Epithelial cell of esophagus (primary cell): Measurements from ENCODE around the gene ZNF697.

ENCODE experiments used
- DNase-seq: peaks from one replicate; pipeline ENCODE4 v3.0.0; 2010; ENCODE audit warnings: low read depth
- H3K4me3 ChIP-seq: 2 replicates; pipeline ENCODE4 v1.5.1; 2011; ENCODE audit warnings: mild to moderate bottlenecking, low read length, control low read depth
- TF ChIP-seq, protein P1 (sequence below): IDR thresholded peaks from 2 replicates; pipeline ENCODE4 v1.5.1; 2011; ENCODE audit warnings: low read depth, mild to moderate bottlenecking, low read length, control low read depth, inconsistent platforms; ENCODE audit not compliant: insufficient read depth; ENCODE audit errors: missing control alignments

The ZNF697 gene

GRCh38 chr1:119602169-119602568 is 45.9 kb downstream of the ZNF697 start:
- no peak overlapping the region for H3K4me3 ChIP-seq
- no peak for DNase-seq
- TF ChIP-seq, protein P1, sequence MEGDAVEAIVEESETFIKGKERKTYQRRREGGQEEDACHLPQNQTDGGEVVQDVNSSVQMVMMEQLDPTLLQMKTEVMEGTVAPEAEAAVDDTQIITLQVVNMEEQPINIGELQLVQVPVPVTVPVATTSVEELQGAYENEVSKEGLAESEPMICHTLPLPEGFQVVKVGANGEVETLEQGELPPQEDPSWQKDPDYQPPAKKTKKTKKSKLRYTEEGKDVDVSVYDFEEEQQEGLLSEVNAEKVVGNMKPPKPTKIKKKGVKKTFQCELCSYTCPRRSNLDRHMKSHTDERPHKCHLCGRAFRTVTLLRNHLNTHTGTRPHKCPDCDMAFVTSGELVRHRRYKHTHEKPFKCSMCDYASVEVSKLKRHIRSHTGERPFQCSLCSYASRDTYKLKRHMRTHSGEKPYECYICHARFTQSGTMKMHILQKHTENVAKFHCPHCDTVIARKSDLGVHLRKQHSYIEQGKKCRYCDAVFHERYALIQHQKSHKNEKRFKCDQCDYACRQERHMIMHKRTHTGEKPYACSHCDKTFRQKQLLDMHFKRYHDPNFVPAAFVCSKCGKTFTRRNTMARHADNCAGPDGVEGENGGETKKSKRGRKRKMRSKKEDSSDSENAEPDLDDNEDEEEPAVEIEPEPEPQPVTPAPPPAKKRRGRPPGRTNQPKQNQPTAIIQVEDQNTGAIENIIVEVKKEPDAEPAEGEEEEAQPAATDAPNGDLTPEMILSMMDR, result no peak

GRCh38 chr1:119600976-119601375 is 47.1 kb downstream of the ZNF697 start:
- no peak overlapping the region for H3K4me3 ChIP-seq
- TF ChIP-seq, protein P1, result no peak

DNA sequence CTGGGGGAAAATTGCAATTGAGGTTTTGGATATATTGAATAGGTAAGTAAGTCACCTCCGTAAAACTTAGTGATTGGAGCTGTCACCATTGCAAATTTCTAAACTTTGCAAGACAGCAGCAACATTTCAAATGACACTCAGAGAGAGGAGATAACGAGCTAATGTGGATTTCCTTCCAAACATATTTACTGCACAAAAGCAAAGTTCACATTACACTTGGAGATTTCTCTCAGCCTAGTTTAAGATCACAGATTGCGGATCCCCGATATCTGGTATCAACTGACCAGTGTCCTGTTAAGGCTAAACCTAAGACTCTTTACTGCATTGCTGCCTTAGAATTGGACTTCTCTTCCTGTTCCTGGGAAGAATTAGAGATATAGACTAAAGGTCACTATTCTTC is 47.5 kb downstream of the ZNF697 start:
- no peak for DNase-seq
- H3K4me3 ChIP-seq, result no peak overlapping the region
- TF ChIP-seq, protein P1, result no peak

More at GRCh38 chr1:119600976-119601375, 47.1 kb downstream of the ZNF697 start:
- no peak for DNase-seq

GRCh38 chr1:119595606-119596005 is 52.5 kb downstream of the ZNF697 start:
- DNase-seq, result no peak
- TF ChIP-seq, protein P1, result no peak
- H3K4me3 ChIP-seq, result no peak overlapping the region

DNA sequence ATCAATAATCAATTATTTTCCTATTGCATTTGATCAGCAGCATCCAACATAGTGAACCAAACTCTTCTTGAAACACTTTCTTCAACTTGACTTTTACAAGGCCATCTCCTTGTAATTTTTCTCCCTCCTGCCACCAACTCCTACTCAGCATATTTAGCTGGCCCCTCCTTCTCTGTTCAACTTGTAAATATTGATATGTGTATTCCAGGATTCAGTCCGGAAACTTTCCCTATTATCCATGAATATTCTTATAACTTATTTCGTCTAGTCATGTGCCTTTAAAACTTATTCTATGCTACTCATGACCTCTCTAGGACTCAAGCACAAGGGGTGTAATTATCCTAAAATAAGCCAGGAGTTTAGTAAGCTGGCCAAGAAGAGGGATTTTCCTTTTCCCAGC is 52.9 kb downstream of the ZNF697 start:
- TF ChIP-seq, protein P1, result no peak
- no peak overlapping the region for H3K4me3 ChIP-seq
- DNase-seq, result no peak

DNA sequence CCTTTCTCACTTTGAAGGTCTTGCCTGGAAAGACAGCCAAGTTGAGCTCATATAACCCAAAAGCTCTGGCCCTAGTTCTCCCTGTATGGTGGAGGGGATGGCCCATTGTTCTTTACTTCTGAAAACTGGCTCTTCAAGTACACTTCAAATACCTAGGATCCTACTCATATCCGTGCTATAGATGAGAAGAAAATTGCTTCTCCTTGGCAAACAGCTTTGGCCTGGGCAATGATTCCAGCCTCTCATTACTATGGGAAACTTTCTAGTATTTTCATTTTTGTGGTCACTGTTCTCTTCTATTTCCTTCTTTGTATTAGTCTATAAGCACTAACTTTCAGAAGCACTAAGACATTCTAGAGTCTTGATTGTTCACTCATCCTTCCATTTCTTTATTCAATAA is 53.7 kb downstream of the ZNF697 start:
- DNase-seq, result peak; percentile 36
- TF ChIP-seq, protein P1, result no peak
- no peak overlapping the region for H3K4me3 ChIP-seq

DNA sequence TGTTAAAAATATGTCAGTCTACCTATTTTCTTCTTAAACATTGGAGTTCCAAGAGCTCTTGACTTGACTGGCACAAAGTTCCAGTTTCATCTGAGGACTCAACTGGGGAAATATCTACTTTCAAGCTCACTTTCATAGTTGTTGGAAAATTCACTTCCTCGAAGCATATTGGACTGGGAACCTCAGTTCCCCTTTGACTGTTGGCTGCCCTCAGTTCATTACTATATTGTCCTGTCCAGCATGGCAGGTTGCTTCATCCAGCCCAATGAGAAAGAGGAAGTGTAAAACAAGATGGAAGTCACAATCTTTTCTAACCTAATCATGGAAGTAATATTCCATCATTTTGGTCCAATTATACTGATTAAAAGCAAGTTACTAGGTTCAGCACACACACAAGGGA is 54.3 kb downstream of the ZNF697 start:
- no peak overlapping the region for H3K4me3 ChIP-seq
- DNase-seq, result no peak
- TF ChIP-seq, protein P1, result no peak
